Stimulated activated CD8-positive, alpha-beta memory T cell treated with anti-CD3 and anti-CD28 coated beads, Interleukin-4, amount 100 ng/mL, for 24 hours (primary cell): ENCODE results near the gene SPIRE2.
"Not testable (repeated sequence)": the region's sequence is repeated elsewhere in the genome, so short reads cannot be mapped to it uniquely, and the experiment has no call there.

Experiments used
- DNase-seq: peaks from one replicate; pipeline ENCODE4 v3.0.0-alpha.2; 2020; ENCODE audit warnings: low read depth

SPIRE2 gene

GRCh38 chr16:89898201-89898967 is 70.1 kb downstream of the SPIRE2 start:
- DNase-seq, result no peak

- no peak for DNase-seq
Measured at GRCh38 chr16:89899879-89900481, 71.7 kb downstream of the SPIRE2 start.

GRCh38 chr16:89900885-89901284 is 72.6 kb downstream of the SPIRE2 start:
- no peak for DNase-seq

GRCh38 chr16:89902980-89903379 is 74.7 kb downstream of the SPIRE2 start:
- DNase-seq, result no peak

GRCh38 chr16:89903908-89904515 is 75.7 kb downstream of the SPIRE2 start:
- DNase-seq, result no peak

- no peak for DNase-seq
Measured at GRCh38 chr16:89904606-89905510, 76.6 kb downstream of the SPIRE2 start.

GRCh38 chr16:89905511-89906139 is 77.3 kb downstream of the SPIRE2 start:
- DNase-seq, result no peak

- DNase-seq, result no peak
Measured at GRCh38 chr16:89906140-89907025, 78.1 kb downstream of the SPIRE2 start.

- DNase-seq, result no peak
Measured at GRCh38 chr16:89907055-89907814, 79.0 kb downstream of the SPIRE2 start.

GRCh38 chr16:89908236-89908635 is 80.0 kb downstream of the SPIRE2 start:
- no peak for DNase-seq

- peak; percentile 54 for DNase-seq
Measured at GRCh38 chr16:89909777-89910716, 81.8 kb downstream of the SPIRE2 start.

- DNase-seq, result no peak
Measured at GRCh38 chr16:89910717-89911354, 82.6 kb downstream of the SPIRE2 start.

GRCh38 chr16:89911375-89911774 is 83.1 kb downstream of the SPIRE2 start:
- DNase-seq, result no peak

GRCh38 chr16:89912143-89912542 is 83.9 kb downstream of the SPIRE2 start:
- no peak for DNase-seq

GRCh38 chr16:89912627-89913026 is 84.4 kb downstream of the SPIRE2 start:
- DNase-seq, result no peak

GRCh38 chr16:89913408-89914387 is 85.4 kb downstream of the SPIRE2 start:
- no peak for DNase-seq

- not testable (repeated sequence) for DNase-seq
Measured at GRCh38 chr16:89914642-89915285, 86.5 kb downstream of the SPIRE2 start.
